HG03558 (cell line): ENCODE measurements around the gene HSD17B3.
"Not testable (repeated sequence)": the region's sequence is repeated elsewhere in the genome, so short reads cannot be mapped to it uniquely, and the experiment has no call there.

Experiments
- ATAC-seq: cut with Tn5 transposase; IDR thresholded peaks from one replicate; pipeline ENCODE4 v1.9.1; 2021; ENCODE audit warnings: moderate number of reproducible peaks; ENCODE audit not compliant: unreplicated experiment; ENCODE audit errors: extremely low read depth

Gene HSD17B3

GRCh38 chr9:96241391-96241809, 60.6 kb downstream of the HSD17B3 start:
- ATAC-seq: no peak

DNA sequence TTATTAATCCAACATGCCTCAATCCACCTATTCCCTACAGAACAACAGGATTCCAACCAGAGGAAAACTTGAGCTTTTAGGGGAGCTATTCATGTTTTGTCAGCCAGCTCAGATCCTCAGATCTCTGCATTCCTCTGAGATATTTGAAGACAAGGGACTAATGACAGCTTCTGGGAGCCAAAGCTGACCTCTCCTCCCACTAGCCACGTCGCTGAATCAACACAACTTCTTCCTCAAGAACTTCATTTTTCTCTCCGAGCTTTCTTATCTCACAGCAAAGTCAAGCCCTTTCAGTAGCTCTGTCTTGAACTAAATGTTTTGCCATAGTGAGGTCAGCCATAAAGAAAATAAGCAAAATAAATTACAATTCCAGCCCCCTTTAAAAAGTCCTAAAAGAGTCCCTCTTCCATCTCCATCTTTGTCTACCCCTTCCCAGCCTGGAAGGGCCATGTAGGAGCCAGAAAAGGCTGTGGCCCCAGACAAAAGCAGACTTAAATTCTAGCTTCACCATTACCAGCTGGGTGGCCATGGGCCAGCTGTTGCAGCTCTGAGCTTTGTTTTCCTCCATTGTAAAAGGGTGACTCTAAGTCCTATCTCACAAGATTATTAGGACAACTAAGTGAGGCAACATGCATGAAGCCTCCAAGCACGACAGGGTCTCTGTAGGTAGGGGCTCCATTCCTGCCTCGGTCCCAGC, 65.0 kb downstream of the HSD17B3 start:
- no peak for ATAC-seq

GRCh38 chr9:96236337-96236736, 65.6 kb downstream of the HSD17B3 start:
- ATAC-seq: not testable (repeated sequence)

GRCh38 chr9:96232539-96233241, 69.3 kb downstream of the HSD17B3 start:
- ATAC-seq: no peak

DNA sequence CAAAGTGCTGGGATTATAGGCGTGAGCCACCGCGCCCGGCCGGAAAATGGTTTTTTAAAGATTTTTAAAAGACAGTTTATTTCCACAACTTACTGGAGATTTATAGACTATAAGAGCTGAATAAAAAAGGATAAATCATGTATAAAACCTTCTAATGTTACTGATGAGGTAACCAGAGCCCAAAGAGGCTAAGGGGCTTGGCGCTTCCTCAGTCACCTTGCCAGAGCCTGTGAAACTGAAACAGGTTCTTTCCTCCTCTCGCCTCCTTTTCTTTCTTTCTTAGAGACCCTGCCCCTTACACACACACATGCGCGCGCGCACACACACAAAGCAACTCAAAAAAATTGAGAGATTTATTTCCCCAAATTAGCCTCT, 69.8 kb downstream of the HSD17B3 start:
- no peak for ATAC-seq

GRCh38 chr9:96230002-96230401, 72.0 kb downstream of the HSD17B3 start:
- no peak for ATAC-seq

DNA sequence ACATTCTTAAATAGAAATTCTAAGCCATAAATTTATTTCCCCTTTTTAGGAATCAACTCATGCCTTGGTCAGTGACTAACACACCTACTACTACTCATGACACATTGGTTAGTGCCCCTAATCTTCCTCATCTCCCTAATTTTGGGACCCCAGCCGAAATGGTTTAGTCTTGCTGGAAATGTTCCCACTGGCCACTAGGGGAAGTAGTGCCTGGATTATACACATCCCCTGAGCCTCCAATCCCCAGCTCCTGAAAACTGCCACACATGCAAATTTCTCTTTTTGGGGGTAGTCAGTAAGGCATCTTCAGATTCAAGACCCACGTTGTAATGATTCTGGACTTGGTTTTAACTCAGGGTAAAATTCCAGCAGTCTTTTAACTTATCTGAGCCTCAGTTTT, 79.8 kb downstream of the HSD17B3 start:
- ATAC-seq: no peak

DNA sequence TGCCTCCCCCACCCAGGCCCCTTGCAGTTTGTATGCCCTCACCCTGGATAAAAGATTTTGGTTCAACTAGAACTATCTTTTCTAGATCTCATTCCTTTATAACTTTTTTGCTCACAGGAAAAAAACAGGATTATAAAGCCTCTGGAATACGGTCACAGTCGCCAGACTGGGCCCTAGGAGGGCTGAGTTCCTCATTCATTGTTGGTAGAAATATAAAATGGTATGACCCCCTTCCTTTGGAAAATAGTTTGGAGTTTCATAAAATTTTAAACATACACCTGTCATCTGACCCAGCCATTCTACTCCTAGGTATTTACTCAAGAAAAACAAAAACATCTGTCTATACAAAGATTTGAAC, 82.1 kb downstream of the HSD17B3 start:
- ATAC-seq: no peak

DNA sequence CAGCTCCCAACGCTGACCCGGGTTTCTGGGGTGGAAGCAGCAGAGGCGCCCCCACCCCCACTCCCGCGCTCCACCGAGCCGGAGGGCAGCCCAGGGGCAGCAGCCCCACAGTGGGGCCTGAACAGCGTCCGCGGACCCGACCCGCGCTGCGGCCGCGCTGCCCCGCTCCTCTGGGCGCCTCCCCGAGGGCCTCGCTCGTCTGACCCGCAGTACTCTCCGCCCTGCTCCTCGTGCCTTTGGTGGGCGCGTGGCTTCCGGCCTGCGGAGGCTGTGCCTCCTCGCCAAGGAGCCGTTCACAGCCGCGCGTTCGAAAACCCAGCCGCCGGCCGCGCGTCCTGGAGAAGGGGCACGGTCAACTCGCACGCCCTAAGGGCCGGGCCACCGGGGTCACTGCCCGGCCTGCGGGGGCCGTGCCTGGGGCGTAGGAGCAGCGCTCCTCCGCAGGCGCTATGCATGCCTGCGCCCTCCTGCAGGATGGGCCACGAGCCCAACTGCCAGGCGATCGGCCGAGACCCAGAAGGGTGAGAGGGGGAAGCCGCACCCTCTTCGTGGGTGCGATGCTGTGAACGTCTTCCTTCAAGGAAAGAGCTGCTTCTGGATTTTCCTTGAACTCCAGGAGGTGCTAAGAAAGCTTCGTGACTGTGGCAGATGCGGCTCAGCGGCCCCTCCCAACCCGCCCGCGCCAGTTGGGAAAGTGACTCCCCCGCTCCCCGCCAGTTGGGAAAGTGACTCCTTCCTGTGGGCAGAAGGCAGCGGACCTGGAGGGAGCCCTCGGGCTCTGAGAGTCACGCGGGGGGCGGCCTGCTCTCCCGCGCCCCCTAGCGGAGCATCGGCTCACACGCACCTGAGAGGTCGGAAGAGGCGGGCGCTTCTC, 82.7 kb downstream of the HSD17B3 start:
- ATAC-seq: no peak

- no peak for ATAC-seq
Observed at GRCh38 chr9:96217754-96218693, 84.0 kb downstream of the HSD17B3 start.

- no peak for ATAC-seq
Observed at GRCh38 chr9:96217294-96217707, 84.7 kb downstream of the HSD17B3 start.

- no peak for ATAC-seq
Observed at GRCh38 chr9:96216583-96216982, 85.4 kb downstream of the HSD17B3 start.

DNA sequence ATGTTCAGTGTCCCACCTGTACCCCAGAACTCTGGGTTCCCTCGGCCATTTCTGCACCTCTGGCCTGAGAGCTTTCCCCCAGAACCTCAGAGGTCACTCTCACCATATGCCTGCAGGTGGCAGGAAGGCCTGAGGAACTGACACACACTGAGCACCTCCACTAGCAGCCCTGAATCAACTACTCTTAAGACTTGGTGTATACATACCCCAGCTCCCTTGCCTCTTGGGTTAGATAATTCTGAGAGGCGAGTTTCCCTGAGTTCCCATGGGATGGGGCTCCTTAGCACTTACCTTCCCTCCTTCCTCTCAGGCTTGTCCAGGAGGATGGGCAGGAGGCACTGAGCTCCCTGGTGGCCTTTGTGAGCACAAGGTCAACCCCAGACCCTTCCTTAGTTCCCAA, 86.1 kb downstream of the HSD17B3 start:
- ATAC-seq: no peak

- no peak for ATAC-seq
Observed at GRCh38 chr9:96214635-96215034, 87.3 kb downstream of the HSD17B3 start.

DNA sequence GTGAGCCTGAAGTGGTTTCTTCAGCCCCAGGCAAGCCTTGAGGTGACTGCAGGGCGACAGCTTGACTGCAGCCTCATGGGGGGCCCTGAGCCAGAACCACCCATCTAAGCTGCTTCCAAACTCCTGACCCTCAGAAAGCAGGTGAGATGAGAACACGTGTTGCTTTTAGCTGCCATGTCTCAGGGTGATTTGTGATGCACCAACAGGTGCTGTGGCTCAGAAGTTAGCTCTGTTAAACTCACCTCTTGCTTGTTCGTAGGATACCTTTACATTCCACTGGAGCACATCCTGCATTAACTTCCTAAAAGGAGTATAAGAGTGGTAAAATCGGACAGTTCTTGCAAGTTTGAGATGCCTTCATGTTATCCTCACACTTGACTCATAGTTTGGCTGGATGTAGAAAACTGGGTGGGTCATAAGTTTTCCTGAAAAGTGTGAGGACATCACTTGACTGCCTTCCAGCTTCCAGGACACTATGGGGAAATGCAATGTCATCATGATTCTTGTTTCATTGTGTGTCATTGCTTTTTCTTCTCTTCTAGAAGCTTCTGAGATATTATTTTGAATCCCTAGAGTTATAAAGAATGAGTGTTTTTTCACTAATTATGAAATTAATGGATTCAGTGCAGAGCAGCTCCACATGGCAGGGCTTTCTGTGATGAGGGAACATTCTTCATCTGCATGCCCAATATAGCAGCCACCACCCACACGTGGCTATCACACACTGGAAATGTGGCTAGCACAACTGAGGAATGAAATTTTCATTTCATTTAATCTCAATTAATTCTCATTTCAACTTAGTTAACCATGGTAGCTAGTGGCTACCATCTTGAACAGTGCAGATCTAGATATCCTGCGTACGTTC, 92.3 kb downstream of the HSD17B3 start:
- ATAC-seq: no peak

DNA sequence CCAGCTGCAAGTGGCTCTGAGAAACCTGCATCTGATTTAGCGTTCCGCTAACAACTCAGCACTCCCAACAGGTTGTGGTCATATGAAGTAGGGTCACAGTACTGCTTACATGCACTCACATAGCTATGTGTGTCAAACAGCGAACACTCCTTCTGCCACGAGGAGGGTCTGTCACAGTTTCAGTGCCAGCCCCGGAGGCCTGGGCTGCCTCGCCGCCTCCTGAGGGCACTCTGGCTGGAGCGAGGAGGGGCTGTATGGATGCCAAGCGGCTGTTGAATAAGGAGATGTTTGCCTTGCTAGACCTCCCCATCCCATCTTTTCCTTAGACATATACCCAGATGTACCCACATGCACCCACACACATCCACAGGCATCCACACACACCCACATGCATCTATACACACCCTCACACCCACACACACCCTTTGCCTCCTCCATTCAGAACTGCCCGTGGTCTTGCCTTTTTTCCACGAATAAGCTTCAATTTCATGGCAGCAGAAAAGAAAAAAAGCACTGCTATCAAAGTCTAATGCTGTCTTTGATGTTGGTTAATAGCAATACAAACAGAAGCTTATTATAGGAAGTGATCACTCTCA, 95.7 kb downstream of the HSD17B3 start:
- no peak for ATAC-seq

DNA sequence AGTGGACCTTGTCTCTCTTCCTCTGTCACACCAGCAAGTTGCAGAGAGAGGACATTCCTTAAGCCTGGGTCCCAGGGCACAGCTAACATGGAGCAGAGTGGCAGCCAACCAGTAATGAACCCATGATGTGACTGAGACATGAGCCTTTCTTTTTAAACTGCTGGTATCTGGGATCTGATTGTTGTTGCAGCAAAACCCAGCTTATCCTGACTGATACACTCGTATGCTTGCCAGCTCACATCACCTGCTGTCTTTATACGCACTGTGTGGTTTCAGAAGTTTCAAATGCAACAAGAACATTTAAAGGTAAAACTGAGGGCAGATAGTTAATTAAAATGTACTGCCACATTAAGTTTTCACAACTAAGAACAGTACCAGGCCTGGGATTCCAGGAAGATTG, 97.1 kb downstream of the HSD17B3 start:
- ATAC-seq: no peak

- ATAC-seq: no peak
Observed at GRCh38 chr9:96203867-96204501, 98.0 kb downstream of the HSD17B3 start.
